Testis (tissue), 3 donors: ENCODE results near the gene SDF4. TPM values are rescaled to one million over a fixed set of nuclear protein-coding genes. Genes with fewer than 3 reads are reported as not detected.

Source experiments
- DNase-seq: peaks from one replicate; pipeline ENCODE4 v3.0.0-alpha.2; 2019
- H3K27ac ChIP-seq, 2 donors: fragments of 200-600 bp; sonication (generic); one replicate each; pipeline ENCODE4 v1.5.1; 2019
- H3K27me3 ChIP-seq: fragments of 200-600 bp; sonication (generic); one replicate; pipeline ENCODE4 v1.5.1; 2019
- H3K36me3 ChIP-seq: fragments of 200-600 bp; sonication (generic); one replicate; pipeline ENCODE4 v1.5.1; 2017; ENCODE audit warnings: low read depth; ENCODE audit errors: missing control alignments
- H3K4me1 ChIP-seq: fragments of 200-600 bp; sonication (generic); one replicate; pipeline ENCODE4 v1.5.1; 2019
- H3K4me3 ChIP-seq, 2 donors: fragments of 200-600 bp; sonication (generic); one replicate each; pipeline ENCODE4 v1.5.1; 2017 to 2019
- H3K9me3 ChIP-seq: fragments of 200-600 bp; sonication (generic); one replicate; pipeline ENCODE4 v1.5.1; 2017
- CTCF ChIP-seq, 3 experiments: fragments of 450-650 bp in 2 of 3; fragments of 200-600 bp in 1 of 3; sonication (generic) in 1 of 3; IDR thresholded peaks; one replicate each; pipeline ENCODE4 v1.5.1; 2016 to 2019; ENCODE audit warnings: antibody characterized with exemption in 3 of 3, mild to moderate bottlenecking in 2 of 3, moderate library complexity in 1 of 3
- POLR2A ChIP-seq: fragments of 450-650 bp; IDR thresholded peaks from one replicate; pipeline ENCODE4 v1.6.1; 2017; ENCODE audit warnings: antibody characterized with exemption, mild to moderate bottlenecking, moderate library complexity
- WGBS, 2 donors: methylation state at CpG; one replicate each; pipeline ENCODE4 v1.1.5; 2018; 5-methylcytosine and 5-hydroxymethylcytosine counted together
- intact Hi-C: fragments of 100-400 bp; cut with DNase I; formaldehyde crosslinking; loops from one replicate; pipeline ENCODE4 v1.15.1; 2023; ENCODE audit warnings: low total_unique reads
- polyA plus RNA-seq: library from polyadenylated mRNA; stranded (reverse); fragments of 350-450 nt; fragmentation: Illumina TruSeq; extraction: RNeasy Lipid Tissue Mini Kit (QIAGEN cat#74804); gene quantifications from one replicate; pipeline ENCODE4 v1.2.3, GENCODE V29; 2014; ENCODE audit warnings: low read depth, low replicate concordance; ENCODE audit not compliant: insufficient read depth
- total RNA-seq, 2 donors: library from RNA; depleted of rRNA; stranded (reverse); fragments of >200 nt; gene quantifications; one replicate each; pipeline ENCODE4 v1.2.3, GENCODE V29; 2016

SDF4 gene
- total and polyA plus RNA-seq, 3 donors from 2014 or later, result 146 to 167 (median 158) TPM

- intact Hi-C loops, result loop anchor here (10.0 kb wide), 1 partner anchor 122 kb away; no protein-coding TSS in a partner anchor
These were observed 15.0 kb upstream of the SDF4 start, which contains the start of gene C1QTNF12 for GRCh38 chr1:1246577-1247340. C1QTNF12 (minus strand) TSS chr1:1246722; CDS start chr1:1246690, 32 bp downstream.

GRCh38 chr1:1245817-1246576, 14.2 kb upstream of the SDF4 start:
- Histone ChIP-seq H3K27ac (no peak overlapping the region), H3K4me1 (peaks cover 8% of the 10 kb centered on the region), H3K9me3 (no peaks in the 10 kb centered on the region), H3K27me3 (no peaks in the 10 kb centered on the region), H3K4me3 (no peak overlapping the region), H3K36me3 (no peaks in the 10 kb centered on the region)
- whole genome bisulfite sequencing, 2 donors, result 58% methylated on average over 21 of the region's 45 CpGs; no CpG with 5 or more reads in 1 of the 2 donors
- no peak for DNase-seq
- intact Hi-C loops, result loop anchor here (10.0 kb wide), 1 partner anchor 121 kb away; no protein-coding TSS in a partner anchor
- TF ChIP-seq POLR2A, result no peak
- no peak for TF ChIP-seq CTCF (IDR thresholded peaks at IDR 0.05)

More at GRCh38 chr1:1246577-1247340, 15.0 kb upstream of the SDF4 start, which contains the start of gene C1QTNF12:
- Histone ChIP-seq H3K4me1 (peaks cover 8% of the 10 kb centered on the region), H3K27me3 (no peaks in the 10 kb centered on the region), H3K36me3 (no peaks in the 10 kb centered on the region), H3K4me3 (no peak within 1 kb of the TSS), H3K27ac (no peak within 1 kb of the TSS), H3K9me3 (no peaks in the 10 kb centered on the region)
- DNase-seq, result no peak
- WGBS, 2 donors, result 7% methylated on average over 38 of the region's 74 CpGs; no CpG with 5 or more reads in 1 of the 2 donors
- no peak for TF ChIP-seq CTCF (IDR thresholded peaks at IDR 0.05)
- TF ChIP-seq POLR2A, result no peak

- WGBS, 2 donors, result 71% methylated on average over 16 of the region's 23 CpGs; no CpG with 5 or more reads in 1 of the 2 donors
- H3K4me1 ChIP-seq, result peaks cover 3% of the 10 kb centered on the region
- no peaks in the 10 kb centered on the region for H3K27me3 ChIP-seq
- H3K4me3 ChIP-seq, result no peak overlapping the region
- intact Hi-C loops, result loop anchor here (10.0 kb wide), 1 partner anchor 120 kb away; no protein-coding TSS in a partner anchor
- DNase-seq, result no peak
- H3K36me3 ChIP-seq, result no peaks in the 10 kb centered on the region
- H3K9me3 ChIP-seq, result no peaks in the 10 kb centered on the region
- H3K27ac ChIP-seq, result no peak overlapping the region
- TF ChIP-seq POLR2A (no peak), CTCF (IDR thresholded peaks at IDR 0.05) (no peak)
These were observed 13.5 kb upstream of the SDF4 start for GRCh38 chr1:1245178-1245816.

- TF ChIP-seq CTCF (IDR thresholded peaks at IDR 0.05), result no peak
- TF ChIP-seq POLR2A, result no peak
- no peak for DNase-seq
- intact Hi-C loops, result loop anchor here (10.0 kb wide), 1 partner anchor 120 kb away; no protein-coding TSS in a partner anchor
- no peak overlapping the region for H3K4me3 ChIP-seq
- H3K27ac ChIP-seq, result no peak overlapping the region
- peaks cover 3% of the 10 kb centered on the region for H3K4me1 ChIP-seq
- H3K36me3 ChIP-seq, result no peaks in the 10 kb centered on the region
- no peaks in the 10 kb centered on the region for H3K27me3 ChIP-seq
- no peaks in the 10 kb centered on the region for H3K9me3 ChIP-seq
- WGBS, 2 donors, result 81 to 90% methylated on average over 9 to 27 of the region's 30 CpGs
These were observed 12.5 kb upstream of the SDF4 start for GRCh38 chr1:1244192-1244811.
